IPS-18a (cell line): ENCODE data around the gene LMBRD1.

Source experiments
- H3K27ac ChIP-seq: one replicate; pipeline ENCODE4 v1.5.1; 2013; ENCODE audit warnings: low read length
- H3K27me3 ChIP-seq: one replicate; pipeline ENCODE4 v1.6.1; 2013; ENCODE audit warnings: mild to moderate bottlenecking, low read length; ENCODE audit not compliant: control insufficient read depth, insufficient read depth
- H3K36me3 ChIP-seq: one replicate; pipeline ENCODE4 v1.6.1; 2013; ENCODE audit warnings: low read depth, low read length; ENCODE audit not compliant: control insufficient read depth
- H3K4me1 ChIP-seq: one replicate; pipeline ENCODE4 v1.6.1; 2013; ENCODE audit warnings: low read depth, low read length; ENCODE audit not compliant: control insufficient read depth
- H3K4me3 ChIP-seq: one replicate; pipeline ENCODE4 v1.5.1; 2013; ENCODE audit warnings: low read length
- H3K9ac ChIP-seq: one replicate; pipeline ENCODE4 v1.6.1; 2013; ENCODE audit warnings: mild to moderate bottlenecking, low read length, moderate library complexity
- H3K9me3 ChIP-seq: one replicate; pipeline ENCODE4 v1.6.1; 2013; ENCODE audit warnings: low read depth, low read length; ENCODE audit not compliant: control insufficient read depth

LMBRD1 gene

DNA sequence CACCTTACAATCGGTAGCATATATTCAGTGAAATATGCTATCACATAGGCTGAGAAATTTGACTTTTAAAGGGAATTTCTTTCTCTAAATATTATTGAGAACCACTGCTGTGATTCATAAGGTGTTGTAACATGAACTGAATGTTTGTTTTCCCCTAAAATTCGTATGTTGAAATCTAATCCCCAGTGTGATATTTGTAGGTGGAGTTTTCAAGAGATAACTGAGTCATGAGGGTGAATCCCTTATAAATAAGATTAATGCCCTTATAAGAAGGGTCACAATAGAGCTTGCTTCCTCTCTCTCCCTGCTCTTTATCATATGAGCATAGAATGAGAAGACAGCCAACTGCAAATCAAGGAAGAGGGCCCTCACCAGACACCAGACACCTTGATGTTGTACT, 64.8 kb downstream of the LMBRD1 start:
- no peak overlapping the region for H3K4me3 ChIP-seq
- H3K27me3 ChIP-seq: no peaks in the 10 kb centered on the region
- H3K27ac ChIP-seq: no peak overlapping the region
- H3K9me3 ChIP-seq: no peaks in the 10 kb centered on the region
- H3K9ac ChIP-seq: no peak overlapping the region
- H3K36me3 ChIP-seq: no peaks in the 10 kb centered on the region
- H3K4me1 ChIP-seq: no peaks in the 10 kb centered on the region

DNA sequence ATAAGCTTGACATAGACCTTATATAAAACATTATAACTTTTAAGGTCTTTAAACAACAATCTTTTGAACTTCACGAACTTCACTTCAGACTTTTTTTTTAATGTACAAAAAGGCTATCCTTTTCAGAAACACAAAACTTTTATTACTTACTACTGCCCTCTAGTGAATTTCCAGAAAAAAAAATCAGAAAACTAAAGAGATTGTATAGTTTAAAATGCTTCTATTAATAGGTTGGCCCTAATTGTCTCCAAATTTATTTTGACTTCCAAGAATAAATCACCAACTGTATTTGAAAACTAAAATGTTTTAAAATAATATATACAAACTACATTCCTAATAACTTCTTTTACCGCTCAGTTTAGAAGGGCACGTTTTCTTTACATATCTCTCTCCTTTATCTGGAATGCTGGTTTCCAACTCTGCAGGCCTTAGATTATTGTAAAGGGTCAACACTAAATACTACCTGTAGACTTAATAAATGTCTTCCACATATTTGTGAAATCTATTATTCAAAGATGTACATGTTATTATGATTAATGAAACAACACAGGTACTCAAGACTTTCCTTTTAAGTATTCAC, 66.8 kb downstream of the LMBRD1 start:
- Histone ChIP-seq H3K4me1 (no peaks in the 10 kb centered on the region), H3K4me3 (no peak overlapping the region), H3K27me3 (no peaks in the 10 kb centered on the region), H3K27ac (no peak overlapping the region), H3K36me3 (no peaks in the 10 kb centered on the region), H3K9me3 (no peaks in the 10 kb centered on the region), H3K9ac (no peak overlapping the region)

DNA sequence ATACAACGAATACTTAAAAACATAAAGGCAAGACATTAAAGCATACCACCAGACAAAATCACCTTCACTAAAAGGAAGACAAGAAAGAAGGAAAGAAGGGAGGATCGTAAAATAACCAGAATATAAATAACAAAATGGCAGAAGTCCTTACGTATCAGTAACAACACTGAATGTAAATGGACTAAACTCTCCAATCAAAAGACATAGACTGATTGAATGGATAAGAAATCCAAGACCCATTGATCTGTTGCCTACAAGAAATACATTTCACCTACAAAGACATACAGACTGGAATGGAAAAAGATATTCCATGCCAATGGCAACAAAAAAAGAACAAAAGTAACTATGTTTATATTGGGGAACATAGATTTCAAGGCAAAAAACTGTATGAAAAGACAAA, 74.1 kb downstream of the LMBRD1 start:
- H3K9ac ChIP-seq: no peak overlapping the region
- H3K36me3 ChIP-seq: peaks cover 7% of the 10 kb centered on the region
- H3K4me3 ChIP-seq: no peak overlapping the region
- H3K27me3 ChIP-seq: no peaks in the 10 kb centered on the region
- H3K27ac ChIP-seq: no peak overlapping the region
- no peaks in the 10 kb centered on the region for H3K9me3 ChIP-seq
- H3K4me1 ChIP-seq: no peaks in the 10 kb centered on the region

DNA sequence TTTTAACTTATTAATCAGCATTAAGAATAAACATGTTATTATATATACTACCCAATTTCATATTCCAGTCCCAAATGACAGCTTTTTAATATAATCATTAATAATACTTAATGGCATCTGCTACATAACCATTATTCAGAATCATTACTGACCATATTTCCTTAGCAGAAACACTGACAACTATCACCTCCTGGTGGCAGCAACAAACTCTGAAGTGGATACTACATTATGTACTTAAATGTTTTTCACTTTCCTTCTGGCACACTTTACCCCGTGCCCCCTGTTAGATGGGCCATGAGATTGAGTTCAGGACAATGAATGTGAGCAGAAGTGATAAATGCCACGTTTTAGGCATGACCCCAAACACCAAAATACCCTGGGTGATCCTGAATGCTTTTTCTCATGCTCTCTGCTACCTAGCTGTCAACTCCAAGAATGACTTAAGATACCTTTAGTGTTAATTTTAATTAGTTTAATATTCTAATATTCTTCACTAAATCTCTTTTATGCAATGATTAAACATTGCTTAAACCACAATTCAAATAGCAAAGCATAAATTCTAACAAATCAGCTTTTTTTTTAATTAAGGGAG, 77.1 kb downstream of the LMBRD1 start:
- no peak overlapping the region for H3K4me3 ChIP-seq
- no peak overlapping the region for H3K27ac ChIP-seq
- H3K27me3 ChIP-seq: no peaks in the 10 kb centered on the region
- H3K9me3 ChIP-seq: no peaks in the 10 kb centered on the region
- no peaks in the 10 kb centered on the region for H3K4me1 ChIP-seq
- H3K36me3 ChIP-seq: peaks cover 7% of the 10 kb centered on the region
- no peak overlapping the region for H3K9ac ChIP-seq

DNA sequence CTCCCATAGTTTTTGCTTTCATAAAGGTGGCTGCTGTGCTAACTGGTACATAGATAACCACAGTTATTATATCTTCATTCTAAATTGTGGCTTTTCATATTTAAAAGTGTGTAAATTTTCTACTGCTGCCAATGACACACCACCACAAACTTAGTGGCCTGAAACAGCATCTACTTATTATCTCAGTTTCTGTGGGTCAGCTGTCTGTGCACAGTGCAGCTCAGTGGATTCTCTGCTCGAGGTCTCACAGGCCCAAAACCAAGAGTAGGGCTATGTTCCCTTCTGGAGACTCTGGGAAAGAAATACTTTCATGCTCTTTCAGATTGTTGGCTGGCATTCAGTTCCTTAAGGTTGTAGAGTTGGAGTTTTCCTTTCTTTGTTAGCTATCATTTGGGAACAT, 90.1 kb downstream of the LMBRD1 start:
- no peaks in the 10 kb centered on the region for H3K9me3 ChIP-seq
- H3K4me3 ChIP-seq: no peak overlapping the region
- no peaks in the 10 kb centered on the region for H3K36me3 ChIP-seq
- no peaks in the 10 kb centered on the region for H3K4me1 ChIP-seq
- H3K9ac ChIP-seq: no peak overlapping the region
- H3K27me3 ChIP-seq: no peaks in the 10 kb centered on the region
- H3K27ac ChIP-seq: no peak overlapping the region

DNA sequence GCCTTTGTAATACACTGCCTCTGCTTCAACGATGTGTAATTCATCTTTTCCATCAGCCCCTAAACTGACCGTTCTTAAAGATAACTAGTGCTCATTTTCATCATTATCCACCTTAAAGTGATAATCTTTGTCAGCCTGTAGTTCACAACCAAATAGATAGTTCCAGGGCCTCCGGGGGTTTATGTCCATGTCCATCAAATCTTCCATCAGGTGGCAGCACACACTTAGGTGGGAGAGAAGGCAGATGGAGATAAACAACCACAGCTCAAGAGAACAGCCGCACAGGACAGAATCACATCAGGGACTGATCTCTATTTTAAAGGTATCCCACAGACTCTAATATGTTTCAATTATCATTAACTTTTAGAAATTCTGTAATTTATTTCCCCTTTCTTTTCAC, 90.9 kb downstream of the LMBRD1 start:
- Histone ChIP-seq H3K27ac (no peak overlapping the region), H3K9ac (no peak overlapping the region)

DNA sequence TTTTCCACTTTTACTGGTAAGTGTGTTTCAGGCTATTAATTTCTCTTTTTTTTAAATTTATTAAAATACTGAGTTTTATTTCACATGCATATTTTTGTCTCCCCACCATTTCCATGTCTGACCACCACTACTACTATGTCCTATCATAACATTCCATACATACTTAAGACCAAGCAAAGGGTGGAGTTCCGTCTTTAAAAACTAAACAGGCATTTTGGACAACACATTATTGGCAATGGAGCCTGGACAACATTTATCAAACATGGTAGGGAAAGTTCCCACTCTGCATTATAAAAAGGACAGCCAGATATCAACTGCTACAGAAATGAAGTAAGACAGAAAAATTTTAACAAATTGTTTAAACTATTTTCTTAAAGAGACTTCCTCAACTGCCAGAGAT, 91.9 kb downstream of the LMBRD1 start:
- H3K4me1 ChIP-seq: no peaks in the 10 kb centered on the region
- H3K9me3 ChIP-seq: no peaks in the 10 kb centered on the region
- no peaks in the 10 kb centered on the region for H3K36me3 ChIP-seq
- H3K27ac ChIP-seq: no peak overlapping the region
- no peaks in the 10 kb centered on the region for H3K27me3 ChIP-seq
- no peak overlapping the region for H3K9ac ChIP-seq
- no peak overlapping the region for H3K4me3 ChIP-seq

More for the DNA sequence above, 90.9 kb downstream of the LMBRD1 start:
- H3K4me3 ChIP-seq: no peak overlapping the region
- no peaks in the 10 kb centered on the region for H3K36me3 ChIP-seq
- no peaks in the 10 kb centered on the region for H3K4me1 ChIP-seq
- no peaks in the 10 kb centered on the region for H3K9me3 ChIP-seq
- H3K27me3 ChIP-seq: no peaks in the 10 kb centered on the region

DNA sequence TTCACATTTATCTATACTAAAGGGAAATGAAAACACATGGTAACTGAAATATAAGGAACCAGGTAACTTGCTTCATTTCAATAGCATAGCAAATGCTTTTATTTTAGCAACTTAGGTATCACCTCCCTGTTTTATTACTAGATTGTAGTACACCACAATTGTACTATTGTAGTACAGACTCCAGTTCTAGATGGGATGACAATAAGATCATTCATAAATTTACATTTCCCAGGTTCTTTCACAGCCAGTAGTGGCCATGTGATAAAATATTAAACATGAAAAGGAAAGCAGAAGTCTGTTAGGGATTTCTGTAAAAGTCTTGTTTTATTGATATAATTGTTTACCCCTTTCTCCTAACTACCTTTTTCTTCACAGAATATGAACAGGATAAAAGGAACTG, 97.2 kb downstream of the LMBRD1 start:
- no peaks in the 10 kb centered on the region for H3K36me3 ChIP-seq
- no peaks in the 10 kb centered on the region for H3K27me3 ChIP-seq
- H3K9ac ChIP-seq: no peak overlapping the region
- H3K4me1 ChIP-seq: no peaks in the 10 kb centered on the region
- H3K9me3 ChIP-seq: no peaks in the 10 kb centered on the region
- no peak overlapping the region for H3K4me3 ChIP-seq
- no peak overlapping the region for H3K27ac ChIP-seq

DNA sequence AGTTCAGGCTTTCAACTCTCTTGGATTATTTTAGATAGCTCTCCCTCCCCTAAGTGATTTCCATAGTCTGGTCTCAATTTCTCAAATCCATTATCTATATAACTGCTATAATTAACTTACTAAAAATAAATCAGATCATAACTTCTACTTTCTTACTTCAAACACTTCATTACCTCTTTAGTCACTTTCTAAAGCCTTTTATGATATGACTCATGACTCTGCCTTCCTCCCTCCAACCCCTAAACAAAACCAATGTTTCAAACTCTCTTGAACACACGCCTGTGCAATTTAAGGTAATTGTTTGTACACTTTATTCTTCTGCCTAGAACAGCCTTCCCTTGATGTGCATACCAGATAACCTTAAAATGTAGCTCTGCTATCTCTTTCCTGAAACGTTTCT, 100.5 kb downstream of the LMBRD1 start:
- Histone ChIP-seq H3K36me3 (no peaks in the 10 kb centered on the region), H3K9ac (no peak overlapping the region), H3K27ac (no peak overlapping the region), H3K4me3 (no peak overlapping the region), H3K9me3 (no peaks in the 10 kb centered on the region), H3K27me3 (no peaks in the 10 kb centered on the region), H3K4me1 (no peaks in the 10 kb centered on the region)

DNA sequence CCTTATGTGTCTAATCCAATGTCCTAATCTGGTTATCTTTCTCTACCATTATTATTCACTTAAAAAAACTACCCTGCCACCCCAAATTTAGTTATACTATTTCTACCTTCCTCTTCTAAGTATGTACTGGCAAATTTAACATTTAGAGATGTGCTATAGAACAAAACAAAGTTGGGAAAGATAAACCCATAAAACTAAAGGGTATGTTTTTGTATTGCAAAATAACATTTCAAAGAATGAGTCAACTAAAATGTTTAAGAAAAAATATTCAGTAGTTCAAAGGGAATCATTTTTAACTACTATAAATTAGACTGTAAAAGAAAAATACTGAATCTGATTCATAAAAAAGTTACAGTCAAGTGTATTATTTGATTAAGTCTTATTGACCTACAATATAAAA, 103.0 kb downstream of the LMBRD1 start:
- Histone ChIP-seq H3K36me3 (no peaks in the 10 kb centered on the region), H3K9ac (no peak overlapping the region), H3K4me1 (no peaks in the 10 kb centered on the region), H3K4me3 (no peak overlapping the region), H3K27ac (no peak overlapping the region), H3K27me3 (no peaks in the 10 kb centered on the region), H3K9me3 (no peaks in the 10 kb centered on the region)

DNA sequence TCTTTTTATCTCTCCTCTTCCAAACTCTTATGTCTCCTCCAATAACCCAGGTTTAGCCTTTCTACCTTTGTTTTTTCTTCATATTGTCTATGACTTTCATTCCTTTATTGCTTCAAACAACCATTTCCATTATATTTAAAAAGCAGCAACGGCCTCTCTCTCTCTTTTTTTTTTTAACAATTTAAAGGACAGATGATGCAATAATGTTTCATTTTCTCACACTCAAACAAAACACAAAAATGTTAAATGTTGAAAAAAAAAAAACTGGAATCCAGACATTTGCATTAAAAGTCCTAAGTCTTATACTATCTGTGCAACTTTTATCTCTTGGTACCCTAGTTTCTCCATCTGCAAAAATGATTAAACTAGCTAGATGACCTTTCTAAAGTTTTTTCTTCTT, 105.8 kb downstream of the LMBRD1 start:
- H3K9ac ChIP-seq: no peak overlapping the region
- no peak overlapping the region for H3K27ac ChIP-seq
- no peaks in the 10 kb centered on the region for H3K36me3 ChIP-seq
- H3K9me3 ChIP-seq: no peaks in the 10 kb centered on the region
- H3K4me1 ChIP-seq: no peaks in the 10 kb centered on the region
- no peak overlapping the region for H3K4me3 ChIP-seq
- no peaks in the 10 kb centered on the region for H3K27me3 ChIP-seq

DNA sequence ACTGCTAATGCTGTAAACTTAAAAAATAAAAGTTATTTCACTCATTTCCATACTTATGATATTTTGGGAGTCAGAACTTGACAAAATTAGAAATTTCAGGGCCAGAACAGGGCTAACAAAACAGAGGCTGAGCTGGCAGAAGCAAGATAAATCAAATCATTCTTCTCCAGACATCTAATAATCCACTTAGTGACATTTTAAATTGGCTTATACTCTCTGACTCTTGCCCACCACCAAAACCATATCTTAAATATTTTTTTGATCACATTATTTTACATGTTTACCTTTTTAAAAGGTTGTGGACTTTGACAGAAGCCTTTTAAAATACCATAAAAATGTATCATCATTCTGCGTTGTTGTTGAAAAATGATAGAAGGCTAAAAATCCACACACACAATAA, 116.5 kb downstream of the LMBRD1 start:
- no peak overlapping the region for H3K9ac ChIP-seq
- H3K27ac ChIP-seq: no peak overlapping the region
- peaks cover 4% of the 10 kb centered on the region for H3K4me1 ChIP-seq
- no peak overlapping the region for H3K4me3 ChIP-seq
- no peaks in the 10 kb centered on the region for H3K9me3 ChIP-seq
- H3K36me3 ChIP-seq: no peaks in the 10 kb centered on the region
- no peaks in the 10 kb centered on the region for H3K27me3 ChIP-seq
